Endothelial cell of umbilical vein (primary cell): ENCODE data around the gene PHLPP1.

Source experiments
- EZH2 ChIP-seq: IDR thresholded peaks from 2 replicates; pipeline ENCODE4 v1.6.1; 2012; ENCODE audit warnings: borderline replicate concordance, low read depth, mild to moderate bottlenecking, moderate library complexity, low read length, inconsistent platforms; ENCODE audit not compliant: severe bottlenecking
- FOS ChIP-seq: IDR thresholded peaks from 2 replicates; pipeline ENCODE4 v1.6.1; 2011; ENCODE audit warnings: mild to moderate bottlenecking, low read length, moderate library complexity, borderline replicate concordance; ENCODE audit not compliant: insufficient read depth
- GATA2 ChIP-seq: IDR thresholded peaks from 2 replicates; pipeline ENCODE4 v1.7.0; 2011; ENCODE audit warnings: low read depth, mild to moderate bottlenecking, moderate library complexity, mixed read lengths, low read length; ENCODE audit not compliant: insufficient read length, insufficient read depth
- JUN ChIP-seq: IDR thresholded peaks from 2 replicates; pipeline ENCODE4 v1.6.1; 2011; ENCODE audit warnings: borderline replicate concordance, low read depth; ENCODE audit not compliant: insufficient read length, insufficient read depth
- MYC ChIP-seq: IDR thresholded peaks from one replicate; pipeline ENCODE4 v1.6.1; 2011; ENCODE audit warnings: mild to moderate bottlenecking, low read depth, low read length
- POLR2A ChIP-seq: IDR thresholded peaks from 2 replicates; pipeline ENCODE4 v1.6.1; 2012; ENCODE audit warnings: low read depth, mild to moderate bottlenecking, control low read depth, low read length
- POLR2AphosphoS5 ChIP-seq: IDR thresholded peaks from 2 replicates; pipeline ENCODE4 v1.6.1; 2012; ENCODE audit warnings: low read depth, mild to moderate bottlenecking, control low read depth, low read length, moderate library complexity; ENCODE audit not compliant: insufficient read depth
- TF ChIP-seq, protein P1 (sequence below), 2 donors: IDR thresholded peaks; 1 replicate in 1 of 2; 2 replicates in 1 of 2; pipeline ENCODE4 v1.5.1; 2011; ENCODE audit warnings: low read length in 2 of 2, mild to moderate bottlenecking in 2 of 2, moderate library complexity in 2 of 2, control low read depth in 1 of 2, inconsistent platforms in 1 of 2, low read depth in 1 of 2; ENCODE audit not compliant: insufficient read depth in 1 of 2; ENCODE audit errors: extremely low read depth in 1 of 2
- TF ChIP-seq, protein P2 (sequence below): IDR thresholded peaks from 2 replicates; pipeline ENCODE4 v1.6.1; 2011; ENCODE audit not compliant: insufficient read depth, insufficient read length

DNA sequence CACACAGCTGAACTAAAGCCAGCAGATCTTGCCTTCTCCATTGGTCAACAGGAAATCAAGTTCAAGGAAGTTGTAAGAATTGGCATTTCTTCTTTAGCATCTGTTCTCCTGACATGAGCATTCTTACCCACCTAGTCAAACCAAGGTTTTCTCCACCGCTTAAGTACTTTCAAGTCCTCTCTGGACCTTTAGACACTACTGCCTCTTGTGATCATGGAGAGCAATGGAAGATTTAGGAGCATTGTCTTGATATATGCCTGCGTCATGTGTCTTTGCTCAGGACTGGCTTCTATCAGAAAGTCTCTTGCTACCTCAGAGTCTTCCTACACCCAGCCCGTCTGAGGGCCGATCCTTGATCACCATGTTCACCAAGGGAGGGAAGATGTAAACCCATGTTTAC, 262.2 kb downstream of the PHLPP1 start:
- no peak for TF ChIP-seq POLR2A
- no peak for TF ChIP-seq EZH2
- TF ChIP-seq, protein P1, sequence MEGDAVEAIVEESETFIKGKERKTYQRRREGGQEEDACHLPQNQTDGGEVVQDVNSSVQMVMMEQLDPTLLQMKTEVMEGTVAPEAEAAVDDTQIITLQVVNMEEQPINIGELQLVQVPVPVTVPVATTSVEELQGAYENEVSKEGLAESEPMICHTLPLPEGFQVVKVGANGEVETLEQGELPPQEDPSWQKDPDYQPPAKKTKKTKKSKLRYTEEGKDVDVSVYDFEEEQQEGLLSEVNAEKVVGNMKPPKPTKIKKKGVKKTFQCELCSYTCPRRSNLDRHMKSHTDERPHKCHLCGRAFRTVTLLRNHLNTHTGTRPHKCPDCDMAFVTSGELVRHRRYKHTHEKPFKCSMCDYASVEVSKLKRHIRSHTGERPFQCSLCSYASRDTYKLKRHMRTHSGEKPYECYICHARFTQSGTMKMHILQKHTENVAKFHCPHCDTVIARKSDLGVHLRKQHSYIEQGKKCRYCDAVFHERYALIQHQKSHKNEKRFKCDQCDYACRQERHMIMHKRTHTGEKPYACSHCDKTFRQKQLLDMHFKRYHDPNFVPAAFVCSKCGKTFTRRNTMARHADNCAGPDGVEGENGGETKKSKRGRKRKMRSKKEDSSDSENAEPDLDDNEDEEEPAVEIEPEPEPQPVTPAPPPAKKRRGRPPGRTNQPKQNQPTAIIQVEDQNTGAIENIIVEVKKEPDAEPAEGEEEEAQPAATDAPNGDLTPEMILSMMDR (IDR thresholded peaks at IDR 0.05; ENCODE audit: extremely low read depth in 1 of 2, insufficient read depth in 1 of 2, low read depth in 1 of 2, low read length in 2 of 2): no peak
- TF ChIP-seq, protein P2, sequence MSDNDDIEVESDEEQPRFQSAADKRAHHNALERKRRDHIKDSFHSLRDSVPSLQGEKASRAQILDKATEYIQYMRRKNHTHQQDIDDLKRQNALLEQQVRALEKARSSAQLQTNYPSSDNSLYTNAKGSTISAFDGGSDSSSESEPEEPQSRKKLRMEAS: no peak
- TF ChIP-seq JUN: no peak
- no peak for TF ChIP-seq POLR2AphosphoS5
- no peak for TF ChIP-seq FOS
- no peak for TF ChIP-seq MYC
- no peak for TF ChIP-seq GATA2
